Glutamatergic neuron (in vitro differentiated cells): Measurements from ENCODE around the gene PCNX3. TPM values are rescaled to one million over a fixed set of nuclear protein-coding genes. Genes with fewer than 3 reads are reported as not detected.

Experiments used
- DNase-seq: peaks from one replicate; pipeline ENCODE4 v3.0.0; 2022
- H3K27ac Mint-ChIP-seq: one replicate; pipeline ENCODE4 v1.8.0; 2020; ENCODE audit warnings: mild to moderate bottlenecking, mixed read lengths, inconsistent platforms; ENCODE audit not compliant: unreplicated experiment
- H3K27me3 Mint-ChIP-seq: one replicate; pipeline ENCODE4 v1.8.0; 2020; ENCODE audit warnings: mild to moderate bottlenecking, moderate library complexity, mixed read lengths, inconsistent platforms; ENCODE audit not compliant: unreplicated experiment
- H3K36me3 Mint-ChIP-seq: one replicate; pipeline ENCODE4 v1.8.0; 2020; ENCODE audit warnings: mild to moderate bottlenecking, mixed read lengths, inconsistent platforms; ENCODE audit not compliant: unreplicated experiment
- H3K4me1 Mint-ChIP-seq: one replicate; pipeline ENCODE4 v1.8.0; 2020; ENCODE audit warnings: mild to moderate bottlenecking, low read depth, mixed read lengths, inconsistent platforms; ENCODE audit not compliant: unreplicated experiment
- H3K4me3 Mint-ChIP-seq: one replicate; pipeline ENCODE4 v1.8.0; 2020; ENCODE audit warnings: mild to moderate bottlenecking, mixed read lengths, inconsistent platforms; ENCODE audit not compliant: unreplicated experiment
- H3K9me3 Mint-ChIP-seq: one replicate; pipeline ENCODE4 v1.8.0; 2020; ENCODE audit warnings: mild to moderate bottlenecking, moderate library complexity, mixed read lengths, inconsistent platforms; ENCODE audit not compliant: unreplicated experiment
- CTCF ChIP-seq: fragments of 200-600 bp; sonication (generic); IDR thresholded peaks from one replicate; pipeline ENCODE4 v1.5.0; 2021; ENCODE audit not compliant: partially characterized antibody, unreplicated experiment
- total RNA-seq: library from RNA; stranded (reverse); fragmentation: NEBNext Ultra II Directional; extraction: Animal tissue kit (Norgen Biotek cat#: 25700); gene quantifications from one replicate; pipeline ENCODE4 v1.2.1, GENCODE V29; 2021; ENCODE audit not compliant: unreplicated experiment

Gene PCNX3
- total RNA-seq, 1 donor from 2014 or later: 43.3 TPM

GRCh38 chr11:65611758-65612603 is 3.6 kb upstream of the PCNX3 start:
- Mint-ChIP-seq H3K27ac (peak overlapping the region; percentile 1), H3K4me1 (peaks cover 18% of the 10 kb centered on the region), H3K4me3 (peak overlapping the region; percentile 89), H3K36me3 (no peaks in the 10 kb centered on the region), H3K27me3 (peaks cover 19% of the 10 kb centered on the region), H3K9me3 (peaks cover 21% of the 10 kb centered on the region)
- no peak for DNase-seq
- no peak for TF ChIP-seq CTCF

GRCh38 chr11:65612691-65613090 is 2.9 kb upstream of the PCNX3 start:
- Mint-ChIP-seq H3K4me1 (peaks cover 18% of the 10 kb centered on the region), H3K27me3 (peaks cover 19% of the 10 kb centered on the region), H3K4me3 (peak overlapping the region; percentile 89), H3K9me3 (peaks cover 21% of the 10 kb centered on the region), H3K27ac (no peak overlapping the region), H3K36me3 (no peaks in the 10 kb centered on the region)
- no peak for TF ChIP-seq CTCF
- no peak for DNase-seq

GRCh38 chr11:65613091-65613928 is 2.3 kb upstream of the PCNX3 start:
- Mint-ChIP-seq H3K4me3 (peak overlapping the region; percentile 46), H3K27me3 (peaks cover 19% of the 10 kb centered on the region), H3K9me3 (peaks cover 21% of the 10 kb centered on the region), H3K4me1 (peaks cover 18% of the 10 kb centered on the region), H3K36me3 (no peaks in the 10 kb centered on the region), H3K27ac (no peak overlapping the region)
- TF ChIP-seq CTCF: no peak
- no peak for DNase-seq

- Mint-ChIP-seq H3K4me1 (peaks cover 12% of the 10 kb centered on the region), H3K27ac (peak overlapping the region; percentile 68), H3K9me3 (peaks cover 17% of the 10 kb centered on the region), H3K36me3 (no peaks in the 10 kb centered on the region), H3K27me3 (peaks cover 18% of the 10 kb centered on the region), H3K4me3 (peak overlapping the region; percentile 96)
- TF ChIP-seq CTCF: no peak
- peak; percentile 53 for DNase-seq
Measured at GRCh38 chr11:65615950-65616574, 486 bp downstream of the PCNX3 start.
